GM12875 (cell line): ENCODE data around the gene ADGRG6.

Source experiments
- H3K4me3 ChIP-seq: one replicate; pipeline ENCODE4 v1.5.1; 2011; ENCODE audit warnings: low read depth, low read length, control low read depth
- CTCF ChIP-seq: IDR thresholded peaks from 2 replicates; pipeline ENCODE4 v1.5.1; 2011; ENCODE audit warnings: low read depth, mild to moderate bottlenecking, control low read depth, inconsistent platforms, low read length, moderate library complexity, borderline replicate concordance; ENCODE audit not compliant: insufficient read depth

The ADGRG6 gene

GRCh38 chr6:142374091-142374770 lies 72.4 kb downstream of the ADGRG6 start:
- H3K4me3 ChIP-seq, result no peak overlapping the region
- TF ChIP-seq CTCF, result no peak

GRCh38 chr6:142374965-142375733 lies 73.3 kb downstream of the ADGRG6 start:
- no peak overlapping the region for H3K4me3 ChIP-seq

GRCh38 chr6:142376115-142376514 lies 74.3 kb downstream of the ADGRG6 start:
- no peak for TF ChIP-seq CTCF
- H3K4me3 ChIP-seq, result no peak overlapping the region

More at GRCh38 chr6:142374965-142375733, 73.3 kb downstream of the ADGRG6 start:
- no peak for TF ChIP-seq CTCF

- H3K4me3 ChIP-seq, result no peak overlapping the region
- no peak for TF ChIP-seq CTCF
Measured at GRCh38 chr6:142376800-142377496, 75.1 kb downstream of the ADGRG6 start.

GRCh38 chr6:142377497-142377848 lies 75.7 kb downstream of the ADGRG6 start:
- no peak overlapping the region for H3K4me3 ChIP-seq
- no peak for TF ChIP-seq CTCF

GRCh38 chr6:142378138-142378875 lies 76.5 kb downstream of the ADGRG6 start:
- H3K4me3 ChIP-seq, result no peak overlapping the region
- TF ChIP-seq CTCF, result no peak
